AG10803 (cell line): ENCODE data around the gene REN.
A peak's percentile ranks its signal among the peaks of the same experiment; 100 is the strongest.

Experiments used
- DNase-seq: peaks from one replicate; pipeline ENCODE4 v3.0.0; 2010; ENCODE audit warnings: low read depth
- H3K4me3 ChIP-seq: 2 replicates; pipeline ENCODE4 v1.5.1; 2011; ENCODE audit warnings: mild to moderate bottlenecking, low read length, control low read depth
- TF ChIP-seq, protein P1 (sequence below): conservative IDR thresholded peaks from 2 replicates; pipeline ENCODE4 v1.5.1; 2011; ENCODE audit warnings: mild to moderate bottlenecking, low read length, control low read depth, inconsistent platforms

Gene REN

DNA sequence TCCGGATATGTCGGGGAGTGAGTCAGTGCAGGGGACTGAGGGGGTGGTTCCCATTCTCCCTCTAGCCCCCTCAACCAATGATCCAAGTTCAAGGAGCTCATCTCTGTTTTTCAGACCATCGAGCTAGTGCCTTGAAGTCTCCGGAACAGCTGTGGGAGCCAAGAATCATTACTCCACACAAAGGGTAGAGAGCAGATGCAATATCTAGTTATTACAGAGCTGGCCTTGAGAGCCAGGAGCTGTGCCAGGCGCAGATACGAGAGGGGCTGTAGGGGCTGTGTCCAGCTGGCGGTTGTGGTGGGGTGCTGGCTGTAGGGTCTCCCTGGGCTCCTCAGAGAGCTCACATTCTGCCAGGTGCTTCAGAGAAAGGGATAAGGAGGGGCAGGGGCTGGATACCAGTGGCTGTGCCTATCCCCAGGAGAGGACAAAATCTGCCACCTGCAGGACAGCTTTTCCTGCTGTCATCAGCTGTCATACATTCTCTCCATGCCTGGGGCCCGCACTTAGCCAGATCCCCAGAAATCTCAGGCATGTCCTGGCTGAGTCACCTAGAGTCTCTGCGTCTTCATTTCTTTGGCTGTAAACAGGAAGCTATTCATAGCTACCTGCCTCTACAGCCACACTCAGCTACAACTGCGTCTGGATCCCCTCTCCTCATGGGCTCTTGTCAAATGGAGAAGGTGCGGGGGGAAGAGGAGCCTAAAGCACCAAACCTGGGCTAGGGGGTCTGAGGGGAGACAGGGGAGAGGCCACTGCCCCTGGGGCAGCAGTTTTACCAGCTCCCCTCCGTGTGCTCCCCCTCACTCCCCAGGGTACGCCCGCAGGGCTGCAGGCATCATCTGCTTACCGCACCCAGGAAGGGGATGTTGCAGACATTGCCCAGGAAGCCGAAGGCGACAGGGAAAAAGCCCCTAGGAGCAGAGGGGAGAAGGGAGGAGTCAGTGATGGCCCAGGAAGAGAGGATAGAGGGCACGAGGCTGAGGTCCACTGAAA is 32.5 kb upstream of the REN start:
- TF ChIP-seq, protein P1, sequence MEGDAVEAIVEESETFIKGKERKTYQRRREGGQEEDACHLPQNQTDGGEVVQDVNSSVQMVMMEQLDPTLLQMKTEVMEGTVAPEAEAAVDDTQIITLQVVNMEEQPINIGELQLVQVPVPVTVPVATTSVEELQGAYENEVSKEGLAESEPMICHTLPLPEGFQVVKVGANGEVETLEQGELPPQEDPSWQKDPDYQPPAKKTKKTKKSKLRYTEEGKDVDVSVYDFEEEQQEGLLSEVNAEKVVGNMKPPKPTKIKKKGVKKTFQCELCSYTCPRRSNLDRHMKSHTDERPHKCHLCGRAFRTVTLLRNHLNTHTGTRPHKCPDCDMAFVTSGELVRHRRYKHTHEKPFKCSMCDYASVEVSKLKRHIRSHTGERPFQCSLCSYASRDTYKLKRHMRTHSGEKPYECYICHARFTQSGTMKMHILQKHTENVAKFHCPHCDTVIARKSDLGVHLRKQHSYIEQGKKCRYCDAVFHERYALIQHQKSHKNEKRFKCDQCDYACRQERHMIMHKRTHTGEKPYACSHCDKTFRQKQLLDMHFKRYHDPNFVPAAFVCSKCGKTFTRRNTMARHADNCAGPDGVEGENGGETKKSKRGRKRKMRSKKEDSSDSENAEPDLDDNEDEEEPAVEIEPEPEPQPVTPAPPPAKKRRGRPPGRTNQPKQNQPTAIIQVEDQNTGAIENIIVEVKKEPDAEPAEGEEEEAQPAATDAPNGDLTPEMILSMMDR: peak; percentile 24; the same call in 1 of the 2 replicates
- DNase-seq: peak; percentile 83
- H3K4me3 ChIP-seq: no peak overlapping the region

DNA sequence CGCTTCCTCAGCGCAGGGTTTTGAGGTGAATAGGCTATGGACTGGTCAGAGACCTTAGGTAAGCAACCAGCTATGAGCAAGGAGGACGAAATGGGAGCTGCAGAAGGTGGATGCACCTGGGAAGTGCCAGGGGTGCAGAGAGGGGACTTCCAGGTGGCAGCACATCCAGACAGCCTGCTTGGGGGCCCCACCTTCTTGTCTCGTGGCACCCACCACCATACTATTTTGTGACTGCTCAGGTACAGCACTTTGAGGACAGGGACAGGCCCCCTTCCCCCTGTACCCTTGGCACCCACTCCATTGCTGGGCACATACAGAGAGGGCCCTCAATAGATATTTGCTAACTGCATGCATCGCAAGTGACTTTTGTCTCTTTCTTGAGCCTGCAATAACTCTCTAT is 30.9 kb upstream of the REN start:
- TF ChIP-seq, protein P1: no peak
- H3K4me3 ChIP-seq: no peak overlapping the region
- DNase-seq: no peak

DNA sequence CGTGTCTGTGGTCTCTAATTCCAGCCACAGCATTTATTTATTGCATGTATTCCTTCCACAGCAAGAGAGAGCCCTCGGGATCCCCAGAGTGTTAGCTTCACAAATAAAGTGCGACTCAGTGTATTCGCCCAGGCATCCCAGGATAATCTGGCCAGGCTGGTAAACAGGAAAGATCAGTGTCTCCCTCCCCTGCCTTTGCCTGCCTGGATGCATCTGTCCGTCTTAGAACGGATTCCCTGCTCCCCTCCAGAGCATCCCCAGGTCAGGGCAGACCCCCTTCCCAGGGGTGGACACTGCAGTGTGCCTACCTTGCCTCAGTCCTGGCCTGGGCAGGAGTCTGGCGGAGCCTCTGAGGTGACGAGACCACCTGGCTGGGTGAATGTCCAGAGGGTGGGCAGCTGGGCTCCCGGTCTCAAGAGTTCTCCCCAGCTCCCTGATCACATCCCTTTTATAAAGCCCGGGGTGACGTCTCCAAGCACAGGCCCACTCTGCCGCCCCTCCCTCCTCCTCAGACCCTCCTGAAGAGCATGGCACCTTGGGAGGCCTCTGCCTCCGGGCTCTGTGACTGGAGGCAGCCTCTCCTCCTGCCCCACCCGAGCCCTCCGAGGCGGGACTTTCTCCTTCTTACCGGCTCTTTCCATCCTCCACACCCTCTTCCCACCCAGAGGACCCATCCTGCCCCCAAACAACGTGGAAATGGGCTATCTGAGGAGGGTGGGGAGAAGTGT is 30.1 kb upstream of the REN start, which contains the start of gene KISS1:
TSS of gene KISS1 (minus strand) at position 424 of the 728 bp plus-strand sequence. CDS start 3,615 bp downstream, outside the sequence.
- DNase-seq: no peak
- no peak within 1 kb of the TSS for H3K4me3 ChIP-seq
- TF ChIP-seq, protein P1: no peak

DNA sequence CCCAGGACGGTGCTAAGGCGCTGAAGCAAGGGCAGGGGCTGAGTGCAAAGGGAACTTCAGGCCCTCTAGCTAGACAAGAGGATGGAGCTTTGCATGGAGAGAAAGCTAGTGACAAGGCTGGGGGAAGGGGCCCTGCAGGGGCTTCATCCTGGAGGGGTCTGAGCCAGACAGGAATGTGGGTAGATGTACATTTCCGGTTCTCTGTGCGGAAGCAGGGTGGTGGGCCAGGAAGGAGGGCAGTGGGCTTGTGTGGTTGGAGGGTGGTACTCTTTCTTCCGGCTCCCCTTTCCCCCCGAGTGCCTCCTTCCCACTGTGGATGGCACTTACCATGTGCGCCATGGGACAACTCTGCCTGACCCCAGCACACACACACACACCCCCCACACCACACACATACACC is 28.6 kb upstream of the REN start:
- no peak overlapping the region for H3K4me3 ChIP-seq
- TF ChIP-seq, protein P1: no peak
- no peak for DNase-seq

DNA sequence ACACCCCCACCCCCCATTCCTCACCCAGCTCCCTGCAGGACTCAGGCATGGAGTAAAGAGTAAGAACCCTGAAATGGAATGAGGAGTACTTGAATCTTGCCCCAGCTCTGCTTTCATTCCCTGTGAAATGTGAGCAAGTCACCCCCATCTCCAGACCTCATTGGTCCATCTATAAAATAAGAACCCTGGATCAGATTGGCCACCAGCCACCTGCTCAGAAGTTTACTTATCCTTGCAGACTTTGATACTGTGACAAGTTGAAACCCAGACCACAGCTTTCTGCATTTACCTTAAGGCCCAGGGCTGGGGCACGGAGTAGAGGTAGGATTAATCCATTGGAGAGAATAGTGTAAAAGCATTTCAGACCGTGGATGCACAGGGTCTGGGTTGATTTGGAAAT is 27.9 kb upstream of the REN start:
- DNase-seq: no peak
- H3K4me3 ChIP-seq: no peak overlapping the region
- TF ChIP-seq, protein P1: no peak

DNA sequence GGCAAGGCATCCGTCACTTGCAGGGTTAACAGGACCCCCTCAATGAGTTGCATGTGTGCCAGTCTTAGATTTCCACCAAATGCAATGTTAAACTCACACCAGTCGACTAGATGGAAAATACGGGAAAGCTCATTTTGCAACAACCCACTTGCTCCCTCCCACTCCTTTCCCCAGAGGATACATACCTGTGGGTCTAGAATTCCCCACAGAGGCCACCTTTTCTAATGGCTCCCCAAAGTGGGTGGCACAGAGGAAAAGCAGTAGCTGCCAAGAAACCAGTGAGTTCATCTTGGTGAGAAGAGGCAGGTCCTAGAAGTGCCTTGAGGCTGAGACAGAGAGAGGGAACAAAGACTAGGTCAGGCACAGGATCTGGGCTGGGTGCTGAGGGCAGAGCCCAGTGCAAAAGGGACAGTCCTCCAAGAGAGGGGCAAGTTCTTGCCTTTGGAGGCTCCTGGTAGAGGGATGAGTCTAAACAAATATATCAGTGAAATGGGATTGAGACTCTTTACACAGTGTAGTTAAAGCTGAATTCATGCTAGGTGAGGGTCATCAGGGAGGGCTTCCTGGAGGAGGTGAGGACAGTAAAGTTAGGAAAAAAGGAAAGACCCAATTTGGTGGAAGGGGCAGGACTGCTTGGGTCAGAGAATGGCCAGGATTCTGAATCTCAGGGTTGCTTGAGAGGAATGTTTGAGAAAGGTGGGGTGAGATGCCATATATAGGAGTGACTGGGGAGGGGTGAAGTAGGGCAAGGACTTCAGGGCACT is 26.6 kb upstream of the REN start:
- DNase-seq: peak; percentile 18
- no peak overlapping the region for H3K4me3 ChIP-seq
- TF ChIP-seq, protein P1: no peak
